ENCODE measurements around the gene DLGAP1. TPM values are rescaled to one million over a fixed set of nuclear protein-coding genes. Genes with fewer than 3 reads are reported as not detected.

The DLGAP1 gene
- total RNA-seq, 1 experiment from 2014 or later = 27.5 TPM

- DNase-seq (ENCODE audit: low read depth, low spot score) = no peak
- in situ Hi-C loops (cut with HindIII; ENCODE audit: low pct_unique_long_range_greater_than_20kb, low sequenced_read_pairs) = no loop called here
Observed at GRCh38 chr18:3826021-3826420, 629.1 kb downstream of the DLGAP1 start.

GRCh38 chr18:3824101-3824500, 631.0 kb downstream of the DLGAP1 start:
- in situ Hi-C loops (cut with HindIII; ENCODE audit: low pct_unique_long_range_greater_than_20kb, low sequenced_read_pairs) = no loop called here
- no peak for DNase-seq (ENCODE audit: low read depth, low spot score)

GRCh38 chr18:3823073-3823472, 632.0 kb downstream of the DLGAP1 start:
- in situ Hi-C loops (cut with HindIII; ENCODE audit: low pct_unique_long_range_greater_than_20kb, low sequenced_read_pairs) = no loop called here

GRCh38 chr18:3821524-3821923, 633.6 kb downstream of the DLGAP1 start:
- in situ Hi-C loops (cut with HindIII; ENCODE audit: low pct_unique_long_range_greater_than_20kb, low sequenced_read_pairs) = no loop called here
- DNase-seq (ENCODE audit: low read depth, low spot score) = no peak

More at GRCh38 chr18:3823073-3823472, 632.0 kb downstream of the DLGAP1 start:
- DNase-seq (ENCODE audit: low read depth, low spot score) = no peak

GRCh38 chr18:3819961-3820360, 635.1 kb downstream of the DLGAP1 start:
- in situ Hi-C loops (cut with HindIII; ENCODE audit: low pct_unique_long_range_greater_than_20kb, low sequenced_read_pairs) = no loop called here
- DNase-seq (ENCODE audit: low read depth, low spot score) = no peak

GRCh38 chr18:3816610-3817363, 638.3 kb downstream of the DLGAP1 start:
- in situ Hi-C loops (cut with HindIII; ENCODE audit: low pct_unique_long_range_greater_than_20kb, low sequenced_read_pairs) = no loop called here
- no peak for DNase-seq (ENCODE audit: low read depth, low spot score)

GRCh38 chr18:3815991-3816390, 639.1 kb downstream of the DLGAP1 start:
- DNase-seq (ENCODE audit: low read depth, low spot score) = no peak
- in situ Hi-C loops (cut with HindIII; ENCODE audit: low pct_unique_long_range_greater_than_20kb, low sequenced_read_pairs) = no loop called here

GRCh38 chr18:3814816-3815215, 640.3 kb downstream of the DLGAP1 start:
- DNase-seq (ENCODE audit: low read depth, low spot score) = no peak
- in situ Hi-C loops (cut with HindIII; ENCODE audit: low pct_unique_long_range_greater_than_20kb, low sequenced_read_pairs) = no loop called here

- in situ Hi-C loops (cut with HindIII; ENCODE audit: low pct_unique_long_range_greater_than_20kb, low sequenced_read_pairs) = no loop called here
- DNase-seq (ENCODE audit: low read depth, low spot score) = no peak
Observed at GRCh38 chr18:3810296-3810695, 644.8 kb downstream of the DLGAP1 start.

- DNase-seq (ENCODE audit: low read depth, low spot score) = no peak
- in situ Hi-C loops (cut with HindIII; ENCODE audit: low pct_unique_long_range_greater_than_20kb, low sequenced_read_pairs) = no loop called here
Observed at GRCh38 chr18:3808985-3809780, 645.9 kb downstream of the DLGAP1 start.

DNA sequence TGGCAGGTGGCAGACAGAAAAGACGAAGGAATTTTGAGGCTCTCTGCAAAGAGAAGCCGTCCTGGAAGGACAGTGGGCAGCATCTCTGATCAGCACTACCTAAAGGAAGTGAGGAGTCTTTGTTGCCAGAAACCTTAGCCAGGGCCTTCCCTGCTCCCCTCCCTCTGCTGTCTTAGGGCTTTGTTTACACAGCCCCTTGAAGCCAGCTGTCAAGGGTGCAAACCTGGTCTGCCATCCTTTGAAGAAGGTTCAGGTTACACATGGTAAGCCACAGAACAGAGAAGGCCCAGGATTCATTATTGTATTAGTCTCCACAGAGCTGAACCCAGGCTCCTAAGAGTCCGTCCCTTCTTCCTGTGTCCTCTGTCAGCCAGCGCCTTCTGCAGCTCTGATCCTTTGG, 648.5 kb downstream of the DLGAP1 start:
- DNase-seq (ENCODE audit: low read depth, low spot score) = no peak
- in situ Hi-C loops (cut with HindIII; ENCODE audit: low pct_unique_long_range_greater_than_20kb, low sequenced_read_pairs) = no loop called here

DNA sequence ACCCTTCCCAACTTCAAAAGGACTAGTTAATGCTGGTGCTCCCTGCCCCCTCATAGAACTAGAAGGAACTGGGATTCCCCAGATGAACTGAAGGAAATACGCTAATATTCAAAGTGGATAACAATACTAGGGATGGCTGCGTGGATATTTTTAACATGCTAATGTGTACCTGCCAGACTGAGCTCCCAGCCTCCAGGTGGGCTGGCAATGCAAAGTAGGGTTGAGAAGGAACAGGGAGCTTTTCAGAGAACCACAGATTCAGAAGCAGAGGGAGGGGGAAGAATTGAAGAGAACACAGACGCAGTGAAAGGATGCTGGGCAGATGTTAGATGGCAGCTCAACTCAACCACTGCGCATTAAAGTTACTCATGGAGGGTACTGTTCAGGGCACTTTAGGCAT, 650.8 kb downstream of the DLGAP1 start:
- in situ Hi-C loops (cut with HindIII; ENCODE audit: low pct_unique_long_range_greater_than_20kb, low sequenced_read_pairs) = no loop called here
- DNase-seq (ENCODE audit: low read depth, low spot score) = no peak

DNA sequence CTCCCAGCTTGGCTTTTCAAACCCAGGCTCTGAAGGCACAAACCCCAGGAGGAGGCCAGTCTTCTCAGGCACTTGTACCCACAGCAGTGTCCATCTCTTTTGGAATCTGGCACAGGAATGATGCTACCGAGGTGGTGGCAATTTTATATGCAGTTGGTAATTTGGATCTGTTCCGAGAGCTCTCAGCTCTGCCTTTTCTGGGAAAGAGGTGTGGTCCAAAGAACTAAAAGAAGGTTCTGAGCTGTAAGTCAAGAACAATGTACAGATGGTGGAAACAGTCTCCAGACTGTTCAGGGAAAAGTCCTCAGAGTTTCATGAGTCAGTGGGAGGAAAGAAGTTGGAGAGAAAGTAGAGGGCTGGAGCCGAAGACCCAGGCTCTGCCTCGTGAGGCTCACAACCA, 651.8 kb downstream of the DLGAP1 start:
- in situ Hi-C loops (cut with HindIII; ENCODE audit: low pct_unique_long_range_greater_than_20kb, low sequenced_read_pairs) = no loop called here
- no peak for DNase-seq (ENCODE audit: low read depth, low spot score)

DNA sequence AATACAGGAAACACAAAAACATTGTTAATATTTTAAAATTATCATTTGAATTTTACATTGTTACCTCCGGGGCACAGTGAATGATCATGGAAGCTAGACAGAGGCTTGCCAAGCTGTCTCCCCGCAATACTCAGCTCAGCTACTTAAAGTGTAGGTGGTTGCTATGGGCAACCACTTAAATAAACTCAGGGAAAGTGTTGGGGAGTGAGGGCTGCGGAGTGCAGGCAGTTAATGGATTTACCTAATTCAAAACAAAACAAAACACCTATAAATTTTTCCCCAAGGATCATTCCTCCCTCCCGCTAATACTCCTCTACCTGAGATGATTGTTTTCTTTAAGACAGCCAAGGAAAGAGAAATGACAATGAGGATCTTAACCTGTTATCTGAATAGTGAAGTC, 655.6 kb downstream of the DLGAP1 start:
- no peak for DNase-seq (ENCODE audit: low read depth, low spot score)
- in situ Hi-C loops (cut with HindIII; ENCODE audit: low pct_unique_long_range_greater_than_20kb, low sequenced_read_pairs) = no loop called here

- no peak for DNase-seq (ENCODE audit: low read depth, low spot score)
- in situ Hi-C loops (cut with HindIII; ENCODE audit: low pct_unique_long_range_greater_than_20kb, low sequenced_read_pairs) = no loop called here
Observed at GRCh38 chr18:3798032-3798431, 657.1 kb downstream of the DLGAP1 start.

GRCh38 chr18:3796434-3796833, 658.7 kb downstream of the DLGAP1 start:
- DNase-seq (ENCODE audit: low read depth, low spot score) = no peak
- in situ Hi-C loops (cut with HindIII; ENCODE audit: low pct_unique_long_range_greater_than_20kb, low sequenced_read_pairs) = no loop called here

DNA sequence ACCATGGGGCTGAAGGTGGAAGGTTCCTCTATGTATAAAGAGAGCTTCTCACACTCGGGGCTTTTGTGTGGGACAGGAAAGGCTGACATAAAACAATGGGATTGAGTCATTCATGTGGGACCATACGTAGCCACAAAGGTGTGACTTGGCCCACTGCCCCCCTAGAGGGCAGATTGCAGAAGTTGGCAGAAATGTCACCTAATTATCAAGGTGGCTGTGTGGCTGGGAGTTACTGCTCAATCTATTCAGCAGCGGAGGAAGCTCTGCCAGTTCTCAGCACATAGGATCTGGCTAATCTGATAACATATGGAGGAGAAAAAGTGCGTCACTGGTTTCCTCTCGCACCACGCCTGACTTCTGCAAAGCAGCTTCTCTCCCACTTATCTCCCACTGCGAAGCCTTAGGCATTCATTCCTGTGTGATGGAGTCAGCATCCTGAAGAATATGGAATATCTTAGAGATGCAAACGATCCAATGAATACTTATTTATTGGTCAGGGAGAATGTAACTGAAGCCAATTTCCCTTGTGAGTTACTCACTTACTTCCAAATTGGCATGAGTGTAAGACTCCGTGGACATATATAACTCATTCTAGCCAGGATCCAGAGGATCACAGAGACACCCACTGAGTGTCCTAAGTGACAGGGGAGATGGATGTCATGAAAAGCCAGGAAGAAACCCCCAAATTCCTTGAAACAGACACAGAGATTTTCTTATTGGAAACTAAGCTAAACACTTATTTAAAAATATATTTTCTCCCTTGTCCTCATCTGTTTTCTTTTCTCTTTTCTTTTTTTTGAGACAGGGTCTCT, 660.4 kb downstream of the DLGAP1 start:
- in situ Hi-C loops (cut with HindIII; ENCODE audit: low pct_unique_long_range_greater_than_20kb, low sequenced_read_pairs) = no loop called here
- DNase-seq (ENCODE audit: low read depth, low spot score) = no peak

- no peak for DNase-seq (ENCODE audit: low read depth, low spot score)
- in situ Hi-C loops (cut with HindIII; ENCODE audit: low pct_unique_long_range_greater_than_20kb, low sequenced_read_pairs) = no loop called here
Observed at GRCh38 chr18:3793545-3793944, 661.6 kb downstream of the DLGAP1 start.

Measured in SK-MEL-5 (cell line).